Astrocyte of the spinal cord (primary cell): ENCODE data around the gene DLG5.

Experiments
- DNase-seq: peaks from one replicate; pipeline ENCODE4 v3.0.0; 2011; ENCODE audit warnings: low read depth, low spot score
- H3K4me3 ChIP-seq: 2 replicates; pipeline ENCODE4 v1.5.1; 2011; ENCODE audit warnings: low read depth, mild to moderate bottlenecking, low read length, moderate library complexity
- CTCF ChIP-seq: IDR thresholded peaks from 2 replicates; pipeline ENCODE4 v1.5.1; 2012; ENCODE audit warnings: low read depth, mild to moderate bottlenecking, low read length, inconsistent platforms
- in situ Hi-C: cut with HindIII; loops from 2 replicates; pipeline ENCODE4 v1.10.0; 2017; ENCODE audit warnings: low sequenced_read_pairs

The DLG5 gene

GRCh38 chr10:77809336-77809735 is 117.2 kb downstream of the DLG5 start:
- H3K4me3 ChIP-seq, result no peak overlapping the region
- in situ Hi-C loops, result no loop called here
- no peak for TF ChIP-seq CTCF
- DNase-seq, result no peak

GRCh38 chr10:77807706-77808105 is 118.8 kb downstream of the DLG5 start:
- DNase-seq, result no peak
- H3K4me3 ChIP-seq, result no peak overlapping the region
- no peak for TF ChIP-seq CTCF
- in situ Hi-C loops, result no loop called here

DNA sequence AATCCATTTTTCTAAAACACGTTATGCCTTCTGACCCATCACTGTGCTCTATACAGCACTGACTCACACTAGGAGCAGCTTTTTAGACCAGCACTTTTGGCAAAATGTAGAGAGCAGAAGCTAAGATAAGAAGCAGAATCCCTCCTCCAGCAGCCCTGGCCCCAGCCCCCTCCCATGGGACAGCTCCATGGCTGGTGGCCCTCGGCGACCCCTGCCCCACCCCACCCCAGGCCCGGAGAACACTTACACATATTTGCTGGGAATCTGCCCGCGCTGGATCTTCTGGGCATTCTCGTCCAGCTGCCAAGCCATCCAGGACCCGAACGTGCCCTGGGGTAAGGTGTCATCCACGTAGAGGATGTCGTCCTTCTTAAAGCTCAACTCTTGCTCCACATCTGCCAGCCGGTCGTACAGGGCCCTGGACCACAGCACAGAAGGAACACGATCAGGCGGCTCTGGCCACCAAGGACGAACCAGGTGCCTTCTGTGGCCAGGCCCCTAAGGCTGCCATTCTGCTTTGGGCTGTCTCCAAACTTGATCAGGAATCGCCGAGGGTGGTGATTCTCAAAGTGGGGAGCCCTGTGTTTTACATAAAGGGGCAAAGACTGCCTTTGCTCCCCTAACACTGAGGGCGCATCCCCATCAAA is 119.9 kb downstream of the DLG5 start:
- no peak for TF ChIP-seq CTCF
- in situ Hi-C loops, result no loop called here
- no peak overlapping the region for H3K4me3 ChIP-seq
- DNase-seq, result no peak

- in situ Hi-C loops, result no loop called here
- no peak for TF ChIP-seq CTCF
Observed at GRCh38 chr10:77805676-77806075, 120.9 kb downstream of the DLG5 start.

DNA sequence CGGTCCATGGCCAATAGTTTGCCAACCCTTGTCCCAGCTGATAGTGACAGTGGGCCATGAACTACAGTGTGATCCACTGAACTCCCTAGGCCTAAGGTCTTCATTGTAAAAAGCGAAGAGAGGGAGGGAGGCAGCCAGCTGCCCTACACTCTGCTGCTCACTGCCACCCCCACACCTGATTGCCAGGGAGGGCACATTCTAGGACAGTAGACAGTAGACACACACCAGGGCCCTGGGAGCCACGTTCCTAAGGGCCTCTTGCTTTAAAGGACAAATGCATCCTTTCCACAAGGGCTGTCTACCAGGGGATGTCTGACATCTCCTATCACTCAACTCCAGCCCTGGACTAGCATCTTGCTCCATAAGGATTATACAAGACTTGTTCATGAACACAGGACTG is 122.2 kb downstream of the DLG5 start:
- in situ Hi-C loops, result no loop called here
- H3K4me3 ChIP-seq, result no peak overlapping the region
- DNase-seq, result no peak
- TF ChIP-seq CTCF, result no peak

More at GRCh38 chr10:77805676-77806075, 120.9 kb downstream of the DLG5 start:
- no peak overlapping the region for H3K4me3 ChIP-seq
- no peak for DNase-seq

DNA sequence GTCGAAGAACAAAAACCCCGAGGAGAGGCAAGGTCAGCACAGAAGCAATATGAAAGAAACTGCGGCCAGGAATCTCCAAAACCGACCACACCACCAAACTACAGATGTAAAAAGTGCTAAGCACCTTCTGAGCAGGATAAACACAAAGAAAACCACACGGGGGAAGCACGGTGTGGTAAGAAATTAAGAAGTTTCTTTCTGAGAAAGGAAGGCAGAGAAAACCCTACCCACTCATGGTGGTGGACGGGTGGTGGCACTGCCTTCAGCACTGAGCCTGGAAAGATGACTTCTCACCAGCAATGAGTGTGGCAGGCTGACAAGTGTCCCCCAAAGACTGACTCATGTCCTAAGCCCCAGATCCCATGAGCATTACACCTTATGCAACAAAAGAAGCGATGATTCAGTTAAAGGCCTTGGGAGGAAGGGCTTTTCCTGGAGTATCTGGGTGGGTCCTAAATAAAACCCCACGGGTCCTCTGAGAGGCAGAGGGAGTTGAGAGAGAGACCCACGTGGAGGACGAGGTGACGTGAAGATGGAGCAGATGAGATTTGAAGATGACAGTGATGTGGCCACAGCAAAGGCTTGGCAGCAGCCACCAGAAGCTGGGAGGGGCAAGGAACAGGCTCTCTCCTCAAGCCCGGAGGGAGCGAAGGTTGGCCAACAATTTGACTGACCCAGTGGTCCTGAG is 124.9 kb downstream of the DLG5 start:
- in situ Hi-C loops, result no loop called here
- DNase-seq, result peak; percentile 45
- no peak for TF ChIP-seq CTCF
- no peak overlapping the region for H3K4me3 ChIP-seq
